ENCODE results near the gene SELENOV.

GRCh38 chr19:39474139-39474620 lies 40.8 kb upstream of the SELENOV start:
- TF ChIP-seq CTCF (conservative IDR thresholded peaks at IDR 0.05 in 1 of 2, IDR thresholded peaks at IDR 0.05 in 1 of 2; ENCODE audit: extremely low read depth in 1 of 2, insufficient read depth in 1 of 2, low read depth in 1 of 2, low read length in 2 of 2) (peak; percentile 66 to 89), EZH2 (IDR thresholded peaks at IDR 0.05; ENCODE audit: borderline replicate concordance, low read length) (no peak)

Data from mammary epithelial cell (primary cell).